GM19438 (cell line): ENCODE results near the gene FILIP1.
"Not testable (repeated sequence)": the region's sequence is repeated elsewhere in the genome, so short reads cannot be mapped to it uniquely, and the experiment has no call there.

Source experiments
- ATAC-seq: cut with Tn5 transposase; IDR thresholded peaks from one replicate; pipeline ENCODE4 v1.9.1; 2021; ENCODE audit warnings: low read depth; ENCODE audit not compliant: unreplicated experiment

Gene FILIP1

GRCh38 chr6:75463061-75463460, 30.5 kb downstream of the FILIP1 start:
- no peak for ATAC-seq

- no peak for ATAC-seq
These were observed 32.9 kb downstream of the FILIP1 start for GRCh38 chr6:75460681-75461080.

GRCh38 chr6:75458895-75459294, 34.7 kb downstream of the FILIP1 start:
- ATAC-seq: no peak

DNA sequence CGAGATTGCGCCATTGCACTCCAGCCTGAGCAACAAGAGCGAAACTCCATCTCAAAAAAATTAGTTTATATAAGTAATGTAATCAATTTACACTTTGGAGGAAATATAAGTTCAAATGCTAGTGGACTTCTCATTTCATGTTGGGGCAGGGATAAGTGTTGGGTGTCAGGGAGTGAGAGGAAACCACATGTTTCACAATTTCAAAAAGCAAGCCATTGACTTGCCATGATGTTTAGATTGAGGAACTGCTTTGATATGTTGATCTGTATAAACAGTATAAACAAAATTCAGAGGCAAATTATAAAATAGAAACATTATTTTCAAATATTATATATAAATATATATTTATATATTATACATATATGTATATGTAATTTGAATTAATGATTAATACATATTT, 42.7 kb downstream of the FILIP1 start:
- ATAC-seq: no peak

DNA sequence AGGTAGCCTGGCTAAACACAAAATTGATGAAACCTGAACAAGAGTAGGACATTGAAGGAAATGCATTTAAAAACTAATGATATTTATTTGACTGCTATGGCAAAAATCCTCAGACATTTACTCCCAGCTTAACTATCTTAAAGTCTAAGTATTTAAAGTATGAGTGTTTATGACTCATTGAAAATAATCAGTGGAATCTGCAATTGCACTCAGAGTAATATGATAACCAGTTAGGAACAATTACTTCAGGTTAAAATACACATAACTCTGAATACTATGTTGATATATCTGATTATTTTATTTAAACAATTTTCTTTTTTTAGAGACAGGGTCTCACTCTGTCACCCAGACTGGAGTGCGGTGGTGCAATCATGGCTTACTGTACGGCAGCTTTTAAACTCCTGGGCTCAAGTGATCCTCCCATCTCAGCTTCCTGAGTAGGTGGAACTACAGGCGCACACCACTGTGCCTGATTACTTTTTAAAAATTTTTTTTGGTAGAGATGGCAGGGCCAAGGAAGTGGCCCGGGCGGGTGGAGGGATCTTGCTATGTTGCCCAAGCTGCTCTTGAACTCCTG, 43.9 kb downstream of the FILIP1 start:
- no peak for ATAC-seq

DNA sequence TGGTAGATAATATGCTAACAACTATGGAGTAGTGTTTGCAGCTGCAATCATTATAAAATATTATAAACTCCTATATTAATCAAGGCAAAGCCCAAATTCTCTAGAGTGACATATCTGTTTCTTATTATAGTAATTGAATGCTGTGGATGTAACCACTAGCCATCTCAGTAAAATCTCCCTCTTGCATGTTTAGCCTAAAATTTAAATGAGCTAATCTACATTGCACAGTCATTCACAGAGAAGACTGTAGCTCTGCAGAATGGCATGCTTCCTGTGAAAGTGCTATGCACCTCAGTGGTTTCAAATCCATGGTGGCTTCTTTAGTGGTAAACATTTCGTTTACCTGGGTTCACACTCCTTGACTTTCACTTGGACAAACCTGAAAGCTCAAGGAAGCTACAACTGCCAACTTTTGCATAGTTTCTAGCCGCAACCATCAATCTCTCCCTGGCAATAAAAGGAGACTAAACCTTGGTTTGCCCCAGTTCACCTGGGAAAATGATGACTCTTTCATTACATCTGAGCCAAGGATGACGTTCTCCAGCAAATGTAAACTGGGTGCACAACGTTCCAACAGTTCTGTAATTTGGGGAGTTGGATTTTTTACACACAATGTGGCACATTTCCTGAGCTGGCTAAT, 47.2 kb downstream of the FILIP1 start:
- ATAC-seq: no peak

GRCh38 chr6:75445738-75446137, 47.9 kb downstream of the FILIP1 start:
- ATAC-seq: no peak

DNA sequence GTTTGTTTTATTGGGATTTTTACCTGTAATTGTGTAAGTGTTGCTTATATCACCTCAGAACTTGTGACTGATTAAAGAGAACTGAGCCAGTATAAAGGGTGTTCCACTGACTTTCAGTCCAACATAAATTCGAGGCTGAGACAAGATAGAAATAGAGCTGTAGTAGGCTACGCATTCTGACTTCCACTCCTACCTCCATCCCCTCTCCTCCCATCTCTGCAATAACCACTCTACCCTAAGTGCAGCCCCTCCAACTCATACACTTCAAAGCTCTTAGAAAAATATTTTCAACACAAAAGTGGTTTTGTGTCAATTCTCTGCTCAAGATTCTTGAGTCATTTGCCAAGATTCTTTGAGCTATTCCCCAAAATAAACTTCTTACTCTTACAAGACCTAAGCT, 48.7 kb downstream of the FILIP1 start:
- no peak for ATAC-seq

GRCh38 chr6:75441883-75442282, 51.7 kb downstream of the FILIP1 start:
- not testable (repeated sequence) for ATAC-seq

DNA sequence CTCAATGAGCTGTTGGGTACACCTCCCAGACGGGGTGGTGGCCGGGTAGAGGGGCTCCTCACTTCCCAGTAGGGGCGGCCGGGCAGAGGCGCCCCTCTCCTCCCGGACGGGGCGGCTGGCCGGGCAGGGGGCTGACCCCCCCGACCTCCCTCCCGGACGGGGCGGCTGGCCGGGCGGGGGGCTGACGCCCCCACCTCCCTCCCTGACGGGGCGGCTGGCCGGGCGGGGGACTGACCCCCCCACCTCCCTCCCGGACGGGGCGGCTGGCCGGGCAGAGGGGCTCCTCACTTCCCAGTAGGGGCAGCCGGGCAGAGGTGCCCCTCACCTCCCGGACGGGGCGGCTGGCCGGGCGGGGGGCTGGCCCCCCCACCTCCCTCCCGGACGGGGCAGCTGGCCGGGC, 52.1 kb downstream of the FILIP1 start:
- ATAC-seq: not testable (repeated sequence)

DNA sequence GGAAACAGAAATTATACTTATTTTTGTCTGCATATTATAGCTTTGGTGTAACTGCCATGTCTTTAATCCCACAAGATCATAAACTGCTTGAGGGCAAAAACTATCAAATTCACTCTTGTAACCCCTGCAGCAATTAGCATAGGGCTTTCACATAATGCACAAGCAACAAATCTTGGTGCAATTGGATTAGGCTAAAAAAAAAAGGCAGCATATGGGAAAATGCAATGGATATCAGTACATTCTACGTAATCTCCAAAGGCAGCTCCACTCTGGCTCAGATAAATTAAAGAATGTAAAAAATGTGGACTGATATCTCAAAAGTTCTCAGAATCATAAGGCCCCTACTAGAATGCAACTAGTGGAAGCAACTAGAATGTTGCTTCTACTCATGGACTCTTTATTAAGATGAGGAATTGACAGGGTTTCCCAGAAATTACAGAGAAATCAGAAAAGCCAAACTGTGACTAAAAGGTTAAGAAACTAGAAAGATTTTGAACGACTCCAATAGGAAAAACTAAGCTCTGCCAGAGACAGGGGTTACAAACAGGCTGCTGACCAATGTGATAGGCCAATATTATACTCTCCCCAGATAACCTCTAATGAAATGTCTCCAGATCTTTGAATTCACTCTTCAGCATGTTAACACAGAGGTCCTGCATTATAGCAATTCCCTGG, 55.0 kb downstream of the FILIP1 start:
- no peak for ATAC-seq

- ATAC-seq: no peak
These were observed 55.6 kb downstream of the FILIP1 start for GRCh38 chr6:75438013-75438431.

- ATAC-seq: no peak
These were observed 56.1 kb downstream of the FILIP1 start for GRCh38 chr6:75437421-75437891.

DNA sequence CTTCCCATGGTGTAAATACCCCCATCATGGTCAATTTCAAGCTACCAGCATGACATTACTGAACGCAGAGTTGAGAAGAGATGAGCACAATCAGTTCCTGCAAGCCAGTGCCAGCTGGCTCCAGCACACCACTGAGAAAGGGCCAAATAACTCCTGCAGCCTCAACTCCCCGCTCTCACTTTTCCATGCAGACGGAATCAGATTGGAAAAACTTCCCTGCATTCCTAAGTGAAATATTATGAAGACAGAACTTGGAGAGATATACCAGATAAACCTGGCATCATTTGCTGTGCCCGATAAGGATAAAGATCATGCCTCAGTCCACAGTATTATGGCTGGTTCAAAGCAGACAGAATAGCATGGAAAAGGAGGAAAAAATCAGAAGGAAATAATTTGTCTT, 56.7 kb downstream of the FILIP1 start:
- ATAC-seq: no peak

GRCh38 chr6:75432809-75433208, 60.8 kb downstream of the FILIP1 start:
- ATAC-seq: not testable (repeated sequence)

DNA sequence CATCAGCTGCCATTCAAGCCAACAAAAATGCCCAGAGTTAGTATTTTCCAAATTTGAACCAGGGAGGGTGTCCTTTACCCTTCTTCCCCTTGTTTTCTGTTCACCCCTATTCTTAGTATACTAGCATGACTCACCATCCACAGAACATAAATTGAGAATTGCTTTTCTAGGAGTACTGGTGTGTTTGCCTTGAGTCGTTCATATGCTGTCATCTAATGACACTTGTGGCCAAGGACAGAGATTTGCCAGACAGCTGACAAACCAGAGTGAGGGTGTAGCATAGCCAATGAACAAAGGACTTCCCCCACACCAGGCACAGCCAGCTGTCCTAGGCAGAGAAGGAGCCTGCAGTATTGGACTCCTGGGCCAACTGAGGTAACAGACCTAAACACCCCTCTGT, 62.2 kb downstream of the FILIP1 start:
- no peak for ATAC-seq

- no peak for ATAC-seq
These were observed 62.8 kb downstream of the FILIP1 start for GRCh38 chr6:75430631-75431325.

DNA sequence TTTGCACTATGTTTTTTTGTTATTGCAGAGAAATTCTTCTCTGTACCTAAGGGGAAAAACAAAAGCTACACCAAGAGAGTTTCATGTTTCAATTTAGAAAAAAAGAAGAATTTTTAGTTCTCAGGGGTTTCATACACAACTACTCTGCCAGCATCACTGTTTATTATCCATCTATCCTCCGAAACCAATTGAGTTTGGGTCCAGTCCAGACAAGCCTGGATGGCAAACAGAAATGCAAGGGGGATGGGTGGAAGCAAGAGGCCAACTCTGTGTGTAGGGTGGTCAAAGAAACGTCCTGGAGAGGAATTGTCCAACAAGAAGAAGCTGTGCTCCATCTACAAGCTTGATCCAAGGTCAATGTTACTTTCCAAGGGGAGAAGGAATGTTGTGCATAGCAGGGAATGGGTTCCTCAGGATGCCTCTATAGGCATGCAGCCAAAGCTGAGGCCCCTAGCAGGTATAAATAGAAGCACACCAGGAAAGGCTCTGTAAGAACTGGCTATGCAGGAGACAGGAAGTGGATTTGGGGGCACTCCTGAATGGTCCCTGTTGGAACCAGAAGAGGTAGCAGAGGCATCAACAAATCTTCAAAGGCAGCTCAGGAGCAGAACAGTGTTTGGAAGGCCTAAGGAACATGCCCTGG, 64.4 kb downstream of the FILIP1 start:
- no peak for ATAC-seq

DNA sequence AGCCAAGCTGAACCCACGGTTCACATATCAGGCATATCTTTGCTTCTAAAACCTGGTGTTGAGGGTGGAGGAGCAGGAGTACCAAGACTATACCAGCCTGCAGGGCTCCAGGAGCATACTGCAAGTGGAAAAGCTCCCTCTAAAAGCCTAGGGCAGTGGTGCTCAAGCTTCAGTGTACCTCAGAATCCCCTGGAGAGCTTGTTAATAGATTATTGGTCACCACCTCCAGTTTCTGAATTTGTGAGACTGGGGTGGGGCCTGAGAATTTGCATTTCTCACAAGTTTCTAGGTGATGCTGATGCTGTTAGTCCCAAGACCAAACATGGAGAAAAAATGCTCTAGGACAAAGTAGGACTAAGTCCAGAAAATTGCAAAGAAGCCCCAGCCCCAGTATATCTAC, 65.4 kb downstream of the FILIP1 start:
- peak; percentile 62 for ATAC-seq

- ATAC-seq: no peak
These were observed 66.3 kb downstream of the FILIP1 start for GRCh38 chr6:75427329-75427728.
